Inflammatory macrophage treated with lipopolysaccharide for 4 hours (primary cell): ENCODE results near the gene ICAM5.

ENCODE experiments used
- DNase-seq: peaks from one replicate; pipeline ENCODE4 v3.0.0-alpha.2; 2020

ICAM5 gene

GRCh38 chr19:10292206-10292788 lies 2.5 kb downstream of the ICAM5 start:
- DNase-seq, result peak; percentile 91

DNA sequence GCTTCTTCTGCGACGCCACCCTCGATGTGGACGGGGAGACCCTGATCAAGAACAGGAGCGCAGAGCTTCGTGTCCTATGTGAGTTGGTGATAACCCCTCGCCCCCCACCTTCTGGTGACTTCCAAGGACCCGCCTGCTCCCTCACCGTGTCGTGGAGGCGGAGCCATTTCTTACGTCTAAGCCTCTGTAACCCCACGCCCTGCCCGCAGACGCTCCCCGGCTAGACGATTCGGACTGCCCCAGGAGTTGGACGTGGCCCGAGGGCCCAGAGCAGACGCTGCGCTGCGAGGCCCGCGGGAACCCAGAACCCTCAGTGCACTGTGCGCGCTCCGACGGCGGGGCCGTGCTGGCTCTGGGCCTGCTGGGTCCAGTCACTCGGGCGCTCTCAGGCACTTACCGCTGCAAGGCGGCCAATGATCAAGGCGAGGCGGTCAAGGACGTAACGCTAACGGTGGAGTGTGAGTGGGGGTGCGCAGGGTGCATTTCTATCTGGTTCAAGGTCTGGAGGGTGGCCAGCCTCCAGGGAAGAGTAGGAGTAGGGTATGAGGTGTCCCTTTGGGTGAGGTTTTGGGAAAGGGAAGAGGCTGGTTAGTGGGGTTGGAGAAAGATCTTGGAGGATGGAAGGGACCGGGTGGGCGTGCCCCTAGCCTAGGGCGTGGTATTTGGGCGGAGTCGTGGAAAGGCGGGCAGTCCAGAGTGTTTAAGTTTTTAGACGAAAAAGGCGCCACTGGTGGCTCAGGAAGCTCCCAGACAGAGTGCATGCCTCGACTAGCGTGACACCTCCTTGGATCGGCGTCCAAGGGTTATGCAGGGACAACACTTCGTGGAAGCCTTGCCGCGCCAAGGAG lies 3.3 kb downstream of the ICAM5 start:
- DNase-seq, result peak; percentile 24

DNA sequence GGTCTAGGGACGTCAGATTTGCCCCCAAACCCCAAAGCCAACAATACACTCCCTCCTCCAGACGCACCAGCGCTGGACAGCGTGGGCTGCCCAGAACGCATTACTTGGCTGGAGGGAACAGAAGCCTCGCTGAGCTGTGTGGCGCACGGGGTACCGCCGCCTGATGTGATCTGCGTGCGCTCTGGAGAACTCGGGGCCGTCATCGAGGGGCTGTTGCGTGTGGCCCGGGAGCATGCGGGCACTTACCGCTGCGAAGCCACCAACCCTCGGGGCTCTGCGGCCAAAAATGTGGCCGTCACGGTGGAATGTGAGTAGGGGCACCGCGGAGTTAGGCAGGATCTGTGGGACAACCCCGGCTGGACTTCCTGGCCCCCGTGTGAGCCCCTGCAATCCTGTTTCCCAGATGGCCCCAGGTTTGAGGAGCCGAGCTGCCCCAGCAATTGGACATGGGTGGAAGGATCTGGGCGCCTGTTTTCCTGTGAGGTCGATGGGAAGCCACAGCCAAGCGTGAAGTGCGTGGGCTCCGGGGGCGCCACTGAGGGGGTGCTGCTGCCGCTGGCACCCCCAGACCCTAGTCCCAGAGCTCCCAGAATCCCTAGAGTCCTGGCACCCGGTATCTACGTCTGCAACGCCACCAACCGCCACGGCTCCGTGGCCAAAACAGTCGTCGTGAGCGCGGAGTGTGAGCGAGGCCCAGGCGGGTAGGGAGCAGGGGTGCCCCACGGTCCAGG lies 4.0 kb downstream of the ICAM5 start:
- no peak for DNase-seq

GRCh38 chr19:10294368-10294697 lies 4.6 kb downstream of the ICAM5 start:
- no peak for DNase-seq

DNA sequence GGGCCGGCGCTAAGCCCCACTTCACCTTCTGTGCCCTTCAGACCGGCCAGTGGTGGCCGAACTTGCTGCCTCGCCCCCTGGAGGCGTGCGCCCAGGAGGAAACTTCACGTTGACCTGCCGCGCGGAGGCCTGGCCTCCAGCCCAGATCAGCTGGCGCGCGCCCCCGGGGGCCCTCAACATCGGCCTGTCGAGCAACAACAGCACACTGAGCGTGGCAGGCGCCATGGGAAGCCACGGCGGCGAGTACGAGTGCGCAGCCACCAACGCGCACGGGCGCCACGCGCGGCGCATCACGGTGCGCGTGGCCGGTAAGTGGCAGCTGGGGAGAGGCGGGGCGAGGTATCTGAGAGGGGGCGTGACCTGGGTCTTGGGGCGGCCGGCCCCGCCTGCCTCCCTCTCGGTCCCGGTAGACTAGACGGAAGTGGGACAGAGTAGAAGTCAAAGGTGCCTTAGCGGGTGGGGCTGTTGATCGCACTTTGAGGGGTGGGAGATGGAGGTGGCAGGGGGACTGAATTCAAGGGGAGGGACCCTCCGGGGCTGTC lies 5.6 kb downstream of the ICAM5 start:
- peak; percentile 55 for DNase-seq

DNA sequence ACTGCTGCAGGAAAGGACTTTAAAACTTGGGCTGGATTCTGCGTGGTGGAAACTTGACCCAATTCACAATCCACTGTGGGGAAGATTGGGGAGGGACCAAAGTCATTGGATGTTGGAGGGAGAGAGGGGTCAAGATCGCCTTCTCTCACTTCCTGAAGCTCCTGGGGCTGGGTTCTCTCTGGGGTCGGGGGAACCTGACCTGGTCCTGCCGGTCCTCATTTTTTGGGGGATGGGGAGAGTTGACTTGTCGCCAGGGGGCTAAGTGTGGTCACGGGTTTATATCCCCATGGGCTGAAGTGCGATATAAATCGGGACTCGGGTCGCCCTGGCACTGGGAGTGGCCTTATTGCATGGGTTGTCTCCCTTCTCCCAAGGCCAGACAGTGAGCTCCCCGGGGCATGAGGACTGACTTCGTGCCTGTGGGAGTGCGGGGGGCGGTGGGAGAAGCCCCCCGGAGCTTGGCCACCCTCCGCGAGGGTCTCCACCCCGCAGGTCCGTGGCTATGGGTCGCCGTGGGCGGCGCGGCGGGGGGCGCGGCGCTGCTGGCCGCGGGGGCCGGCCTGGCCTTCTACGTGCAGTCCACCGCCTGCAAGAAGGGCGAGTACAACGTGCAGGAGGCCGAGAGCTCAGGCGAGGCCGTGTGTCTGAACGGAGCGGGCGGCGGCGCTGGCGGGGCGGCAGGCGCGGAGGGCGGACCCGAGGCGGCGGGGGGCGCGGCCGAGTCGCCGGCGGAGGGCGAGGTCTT lies 6.3 kb downstream of the ICAM5 start:
- DNase-seq, result no peak

GRCh38 chr19:10299545-10300458 lies 10.1 kb downstream of the ICAM5 start:
- peak; percentile 71 for DNase-seq

DNA sequence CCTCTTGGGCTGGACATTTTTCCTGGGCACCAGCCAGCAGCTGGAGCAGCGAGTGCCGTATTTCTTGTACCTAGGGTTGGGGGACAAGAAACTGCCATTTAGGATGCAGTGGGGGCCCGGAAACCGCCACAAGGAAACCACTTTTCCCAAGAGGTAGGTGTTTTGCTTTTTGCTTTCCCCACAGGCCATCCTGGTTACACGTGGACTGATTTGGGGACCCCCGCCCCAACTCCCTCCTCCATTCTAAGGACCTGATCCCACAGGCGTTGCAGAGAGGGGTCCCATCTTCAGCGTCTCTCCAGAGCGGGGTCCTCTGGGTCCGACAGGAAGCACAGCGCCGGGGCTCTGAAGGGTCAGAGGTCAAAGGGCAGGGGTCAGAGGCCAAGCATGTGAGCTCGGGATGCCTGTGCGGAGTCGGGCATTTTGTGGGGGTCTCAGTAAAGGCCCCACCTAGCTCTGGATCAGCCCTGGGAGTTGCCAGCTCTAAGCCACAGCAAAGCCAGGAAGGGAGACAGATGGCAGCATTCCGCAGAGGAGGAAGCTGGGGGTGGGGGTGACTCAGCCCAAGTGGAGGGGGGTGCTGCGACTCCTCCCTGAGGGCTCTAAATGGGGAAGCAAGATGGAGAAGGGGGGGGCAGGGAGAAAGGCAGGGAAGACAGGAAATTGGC lies 15.5 kb downstream of the ICAM5 start:
- peak; percentile 85 for DNase-seq

DNA sequence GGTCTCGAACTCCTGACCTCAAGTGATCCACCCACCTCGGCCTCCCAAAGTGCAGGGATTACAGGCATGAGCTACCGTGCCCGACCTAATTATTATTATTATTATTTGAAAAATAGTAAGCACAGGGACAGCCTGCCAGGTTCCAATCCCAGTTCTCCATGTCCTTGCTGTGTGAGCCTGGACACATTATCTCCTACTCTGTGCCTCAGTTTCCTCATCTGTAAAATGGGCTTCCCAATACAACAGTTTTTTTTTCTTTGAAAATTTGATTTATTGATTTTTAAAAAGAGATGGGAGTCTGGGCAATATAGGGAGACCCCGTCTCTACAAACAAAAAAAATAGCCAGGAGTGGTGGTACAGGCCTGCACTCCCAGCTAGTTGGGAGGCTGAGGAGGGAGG lies 16.6 kb downstream of the ICAM5 start:
- no peak for DNase-seq

DNA sequence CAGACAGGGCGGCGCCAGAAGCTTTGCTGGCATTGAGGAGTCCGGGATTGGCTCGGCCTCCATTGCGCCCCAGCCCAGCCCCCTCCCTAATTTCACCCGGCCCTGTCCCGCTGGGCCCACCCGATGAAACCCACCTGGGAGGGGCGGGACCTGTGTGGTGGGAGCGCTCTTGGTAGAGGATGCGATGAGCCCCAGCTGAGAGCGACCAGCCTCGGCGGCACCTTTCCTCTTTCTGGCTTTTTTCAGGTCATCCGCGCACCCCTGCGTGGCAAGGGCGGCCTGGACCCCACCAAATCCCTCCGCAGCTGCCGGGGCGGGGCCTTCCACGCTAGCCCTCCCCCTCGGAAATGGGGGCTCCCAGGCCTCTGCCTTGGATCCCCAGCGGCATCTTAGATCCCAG lies 19.7 kb downstream of the ICAM5 start, which contains the start of gene ZGLP1:
ZGLP1 (minus strand) TSS at position 393 of the 400 bp plus-strand sequence.
- DNase-seq, result no peak

GRCh38 chr19:10315335-10316214 lies 25.8 kb downstream of the ICAM5 start, which contains the start of gene FDX2:
Gene FDX2 (minus strand): TSS chr19:10316015. CDS start chr19:10315996, 19 bp downstream.
- DNase-seq, result peak; percentile 82

DNA sequence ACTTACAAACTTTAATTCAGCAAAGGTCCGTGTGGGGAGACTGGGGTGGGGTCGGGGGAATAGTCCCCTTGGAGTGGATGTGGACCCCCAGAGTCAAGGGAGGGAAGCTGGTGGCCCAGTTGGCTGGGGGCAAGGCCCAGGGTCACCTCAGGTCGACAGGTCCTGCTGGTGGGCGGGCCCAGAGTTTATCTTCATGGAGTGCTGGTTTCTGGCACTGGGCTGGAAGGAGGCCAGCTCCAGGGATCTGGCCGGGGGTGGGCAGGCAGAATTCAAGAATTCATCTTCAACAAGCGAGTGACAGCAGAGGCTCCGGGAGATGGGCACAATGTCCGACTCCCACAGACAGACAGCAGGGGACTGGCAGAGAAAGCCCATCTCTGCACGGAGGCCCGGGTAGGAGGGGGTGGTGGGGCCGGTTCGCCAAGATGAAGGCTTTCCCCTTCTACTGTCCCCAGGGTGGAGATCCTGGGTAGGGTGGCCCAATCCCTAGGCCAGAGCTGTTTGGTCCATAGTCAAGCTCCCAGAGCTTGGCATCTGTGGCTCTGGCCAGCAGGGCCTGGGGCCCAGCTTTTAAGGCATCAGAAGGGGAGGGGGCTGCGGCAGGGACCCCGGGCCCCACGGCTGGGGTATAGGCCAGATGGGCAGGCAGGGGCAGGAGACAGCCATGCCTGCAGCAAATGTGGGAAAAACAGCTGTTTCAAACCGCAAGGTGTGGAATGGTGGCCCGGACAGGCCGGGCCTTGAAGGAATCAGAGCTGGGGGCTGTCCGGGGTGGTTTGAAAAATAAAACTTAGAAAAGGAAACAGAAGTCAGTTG lies 26.7 kb downstream of the ICAM5 start:
- no peak for DNase-seq

- DNase-seq, result no peak
These were observed 27.5 kb downstream of the ICAM5 start for GRCh38 chr19:10317045-10317856.

GRCh38 chr19:10317857-10318462 lies 28.2 kb downstream of the ICAM5 start:
- DNase-seq, result no peak

DNA sequence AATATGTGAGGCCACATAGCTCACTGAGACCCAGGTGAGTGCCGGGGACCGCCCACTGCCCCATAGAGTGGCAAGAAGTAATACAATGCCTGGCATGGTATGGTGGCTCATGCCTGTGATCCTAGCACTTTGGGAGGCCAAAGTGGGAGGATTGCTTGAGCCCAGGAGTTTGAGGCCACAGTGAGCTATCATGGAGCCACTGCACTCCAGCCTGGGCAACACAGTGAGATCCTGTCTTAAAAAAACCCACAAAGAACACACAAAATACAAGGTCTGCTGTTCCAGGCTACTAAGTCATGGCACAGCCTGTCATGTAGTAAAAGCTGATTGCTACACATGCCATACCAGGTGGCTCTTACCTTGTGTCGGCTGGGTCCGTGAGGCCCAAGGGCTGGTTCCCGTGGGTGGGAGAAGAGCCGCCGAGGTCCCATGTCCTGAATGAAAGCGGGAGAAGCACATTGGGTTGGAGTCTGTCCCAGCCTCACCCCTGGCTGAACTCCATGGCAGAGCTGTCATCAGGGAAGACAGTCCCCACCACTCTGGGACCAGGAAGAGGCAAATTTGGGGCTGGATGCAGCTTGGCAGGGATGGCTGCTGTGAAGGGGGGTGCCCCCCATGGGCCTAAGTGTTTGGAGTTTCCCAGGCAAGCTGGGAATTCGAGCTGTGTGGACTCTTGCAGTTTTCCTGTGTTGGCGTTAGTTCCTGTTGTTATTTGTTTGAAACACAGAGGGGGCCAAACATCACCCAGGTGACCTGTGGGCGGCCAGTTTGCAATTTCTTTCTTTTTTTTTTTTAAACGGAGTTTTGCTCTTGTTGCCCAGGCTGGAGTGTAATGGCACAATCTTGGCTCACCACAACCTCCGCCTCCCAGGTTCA lies 29.3 kb downstream of the ICAM5 start:
- DNase-seq, result no peak

- DNase-seq, result no peak
These were observed 31.1 kb downstream of the ICAM5 start for GRCh38 chr19:10320602-10321416.
